Renal pelvis (tissue), 4 donors: Measurements from ENCODE around the gene PPP1R12A. TPM values are rescaled to one million over a fixed set of nuclear protein-coding genes. Genes with fewer than 3 reads are reported as not detected.

Experiments used
- DNase-seq: peaks from one replicate; pipeline ENCODE4 v3.0.0-alpha.2; 2013
- polyA plus RNA-seq, 3 donors: library from polyadenylated mRNA; unstranded; fragments of 120-200 nt; gene quantifications; one replicate each; pipeline ENCODE4 v1.2.1, GENCODE V29; 2013; ENCODE audit not compliant: insufficient read length in 3 of 3

Gene PPP1R12A
- polyA plus RNA-seq, 3 donors, result 88.5 to 104 (median 96.3) TPM

DNA sequence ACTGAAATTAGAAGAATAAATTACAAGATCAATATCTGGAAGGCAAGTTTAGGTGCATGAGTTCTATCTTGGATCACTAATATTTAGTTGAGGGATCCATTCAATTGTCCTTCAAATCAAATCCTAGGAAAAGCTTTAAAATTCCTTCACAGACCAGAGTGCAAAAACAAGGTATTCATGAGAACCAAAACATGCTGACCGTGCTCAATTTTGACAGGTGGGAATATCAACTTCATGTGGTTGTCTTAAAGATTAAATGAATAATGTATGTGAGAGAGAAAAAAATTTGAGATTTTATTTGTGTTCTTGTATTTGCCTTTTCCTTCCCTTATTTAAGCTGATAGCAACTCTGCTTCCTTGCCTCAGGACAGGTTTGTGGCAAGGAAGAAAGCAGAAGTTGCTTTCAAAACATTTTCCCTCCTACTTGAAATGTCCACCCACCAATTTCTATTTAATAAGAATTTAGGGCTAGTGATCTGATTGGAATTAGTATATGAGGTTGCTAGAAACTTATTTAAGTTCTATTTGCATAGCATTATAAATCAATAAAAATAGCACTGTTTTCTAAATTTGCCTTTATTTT is 4.9 kb upstream of the PPP1R12A start:
- no peak for DNase-seq

DNA sequence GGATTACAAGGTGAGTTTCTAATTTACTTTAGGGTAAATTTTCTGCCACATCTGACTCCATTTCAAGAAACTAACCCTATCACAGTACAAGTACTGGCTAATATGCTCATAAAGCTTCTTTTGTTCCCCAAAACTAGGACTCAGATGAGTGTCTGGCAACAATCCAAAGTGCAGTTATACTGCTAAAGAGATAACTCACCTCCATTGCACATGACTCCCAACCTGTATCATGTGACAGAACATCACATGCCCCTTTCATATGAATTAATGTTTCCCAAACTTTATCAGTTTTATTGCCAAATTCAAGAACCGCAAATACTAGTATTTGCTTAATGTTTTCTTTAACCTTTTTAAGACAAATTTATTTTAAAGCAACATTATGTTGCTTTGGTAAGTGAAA is 3.9 kb upstream of the PPP1R12A start:
- DNase-seq, result no peak

DNA sequence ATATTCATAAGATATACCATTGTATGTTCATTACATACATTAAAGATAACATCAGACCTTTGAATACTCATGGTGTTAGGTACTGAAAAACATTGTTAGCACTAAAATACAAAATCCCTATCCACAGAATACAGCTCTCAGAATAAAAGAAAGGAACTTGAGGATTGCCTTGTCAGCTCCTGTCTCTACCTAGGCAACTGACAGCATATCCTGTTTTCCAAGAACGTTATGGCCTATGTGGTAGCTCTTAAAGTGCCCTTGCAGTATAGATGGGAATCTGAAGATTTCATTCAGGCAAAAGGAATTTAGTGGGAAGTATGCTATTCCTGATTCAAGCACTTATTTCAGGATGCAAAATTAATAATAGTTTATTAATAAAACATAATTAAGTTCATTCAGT is 1.8 kb upstream of the PPP1R12A start:
- no peak for DNase-seq

DNA sequence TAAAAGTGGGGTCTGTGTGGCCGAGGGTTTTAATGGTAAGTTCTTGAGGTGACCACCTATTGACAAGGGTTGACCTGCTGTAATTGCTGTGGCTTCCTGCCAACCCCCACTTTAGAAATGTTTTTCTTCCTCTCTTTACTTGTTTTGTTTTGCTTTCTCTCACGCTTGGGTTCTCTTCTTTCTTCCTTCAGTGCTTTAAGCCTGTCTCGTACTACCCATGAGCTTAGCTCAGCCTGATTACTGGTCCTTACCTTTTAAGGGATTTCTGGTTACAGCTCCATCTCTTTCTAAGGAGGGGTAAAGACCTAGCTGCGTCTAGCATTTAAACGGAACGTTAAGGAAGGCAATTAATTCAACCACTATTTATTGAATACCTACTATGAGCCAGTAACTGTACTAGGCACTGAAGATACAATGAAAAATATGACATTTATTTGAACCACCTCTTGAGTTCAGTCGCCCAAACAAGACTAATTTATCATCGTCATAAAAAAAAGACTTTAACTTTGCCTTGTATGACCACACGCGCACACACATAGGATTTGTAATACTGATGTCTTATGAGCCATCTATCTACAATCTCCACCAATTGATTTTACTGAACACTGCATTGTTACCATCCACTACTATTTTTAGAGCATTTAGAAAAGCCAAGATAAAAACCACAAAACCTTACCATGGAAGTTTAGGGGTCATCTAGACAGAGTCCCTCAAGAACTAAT is 888 bp upstream of the PPP1R12A start:
- no peak for DNase-seq

DNA sequence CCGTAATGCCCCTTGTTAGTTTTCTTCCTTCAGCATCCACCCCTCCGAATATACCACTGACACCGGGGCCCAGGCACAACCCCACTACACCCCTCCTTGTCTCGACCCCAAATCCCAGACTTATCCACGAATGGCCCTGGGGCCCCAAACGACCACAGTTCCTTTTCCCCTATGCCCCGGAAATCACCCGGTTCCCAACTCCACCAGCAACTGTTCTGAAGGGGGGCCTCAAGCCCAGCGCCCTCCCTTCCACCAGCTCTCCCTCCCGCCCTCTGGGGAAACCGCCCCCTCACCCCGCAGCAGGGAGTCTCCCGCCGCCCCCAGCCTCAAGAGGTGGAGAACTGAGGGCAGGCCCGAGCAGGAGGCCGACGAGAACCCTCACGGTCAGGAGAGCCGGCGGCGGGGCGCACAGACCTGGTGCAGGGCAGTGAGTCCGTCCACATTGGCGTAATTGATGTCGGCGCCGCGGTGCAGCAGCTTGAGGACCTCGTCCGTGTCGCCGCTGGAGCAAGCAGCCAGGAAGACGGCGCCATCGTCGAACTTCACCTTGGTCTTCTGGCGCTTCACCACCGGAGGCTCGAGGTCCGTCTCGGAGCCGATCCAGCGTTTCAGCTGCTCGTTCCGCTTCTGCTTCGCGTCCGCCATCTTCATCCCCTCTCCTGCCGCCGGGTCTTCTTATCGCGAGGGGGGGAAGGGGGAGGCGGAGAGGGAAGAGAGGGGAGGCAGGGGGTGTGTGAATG is 446 bp downstream of the PPP1R12A start:
- peak; percentile 61 for DNase-seq

DNA sequence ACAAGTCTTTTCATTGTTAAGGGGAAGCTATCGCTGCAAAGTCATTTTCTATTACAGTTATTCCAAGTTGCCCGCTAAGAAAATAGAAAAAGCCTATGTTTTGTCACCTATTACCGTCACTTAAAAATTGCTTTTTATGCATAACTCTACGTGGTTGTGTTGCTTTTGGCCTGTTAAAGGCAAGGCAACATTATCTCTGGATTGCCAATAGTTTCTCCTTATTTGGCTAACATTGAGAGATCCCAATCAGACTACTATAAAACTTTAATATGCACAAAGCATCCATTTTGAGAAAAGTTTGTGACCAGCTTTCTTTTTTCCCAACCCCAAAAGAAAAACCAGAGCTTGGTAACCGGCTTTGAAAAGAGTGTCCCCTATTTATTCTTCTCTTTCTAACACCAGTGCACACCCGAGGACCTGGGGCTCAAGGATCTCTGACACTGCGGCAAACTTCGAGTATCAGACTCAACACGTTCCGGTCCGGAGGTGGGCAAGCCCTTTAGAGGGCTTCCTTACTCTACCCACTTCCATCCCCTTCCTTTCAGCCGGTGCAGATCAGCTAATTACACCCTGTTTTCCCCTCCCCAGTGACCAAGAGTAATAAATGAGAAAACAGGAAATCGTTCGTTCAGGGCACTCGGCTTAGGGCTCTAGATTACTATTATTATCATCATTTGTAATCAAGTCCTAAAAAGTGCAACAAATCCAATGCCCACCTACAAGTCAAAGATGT is 1.2 kb downstream of the PPP1R12A start:
- peak; percentile 27 for DNase-seq

DNA sequence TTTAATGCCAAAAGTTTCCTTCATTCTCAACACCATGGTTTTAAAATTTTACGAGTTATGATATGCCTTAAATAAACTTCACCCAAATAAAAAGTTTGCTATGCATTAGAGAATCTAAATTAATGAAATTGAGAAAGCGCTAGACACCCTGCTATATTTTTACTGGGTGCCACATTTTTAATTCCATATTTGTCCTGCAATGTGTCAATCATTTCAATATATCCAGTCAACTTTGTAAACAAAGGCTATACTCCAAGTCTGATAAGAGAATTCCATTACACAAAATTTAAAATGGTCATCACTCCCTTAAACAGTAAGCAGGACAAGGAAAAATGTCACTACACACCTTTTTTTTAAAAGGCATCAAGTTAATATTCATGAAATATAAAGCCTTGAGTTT is 1.9 kb downstream of the PPP1R12A start:
- DNase-seq, result no peak

DNA sequence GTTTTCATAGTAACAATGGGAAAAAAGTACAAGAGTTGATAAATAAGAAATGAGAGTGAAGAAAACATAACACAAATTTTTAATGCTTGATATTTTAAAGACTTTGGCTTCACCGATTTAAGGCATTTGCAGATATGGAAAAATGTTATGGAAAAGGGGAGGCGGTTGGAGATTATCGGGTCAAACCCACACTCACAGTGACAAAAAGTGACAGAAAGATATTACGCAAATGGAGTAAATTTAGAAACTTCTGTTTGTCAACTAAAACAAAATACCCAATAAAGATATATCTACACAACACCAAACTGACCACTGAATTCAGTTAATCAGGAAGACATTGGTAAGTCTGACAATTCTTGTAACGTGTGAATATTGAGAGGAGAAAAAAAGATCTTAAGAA is 2.5 kb downstream of the PPP1R12A start:
- DNase-seq, result no peak

DNA sequence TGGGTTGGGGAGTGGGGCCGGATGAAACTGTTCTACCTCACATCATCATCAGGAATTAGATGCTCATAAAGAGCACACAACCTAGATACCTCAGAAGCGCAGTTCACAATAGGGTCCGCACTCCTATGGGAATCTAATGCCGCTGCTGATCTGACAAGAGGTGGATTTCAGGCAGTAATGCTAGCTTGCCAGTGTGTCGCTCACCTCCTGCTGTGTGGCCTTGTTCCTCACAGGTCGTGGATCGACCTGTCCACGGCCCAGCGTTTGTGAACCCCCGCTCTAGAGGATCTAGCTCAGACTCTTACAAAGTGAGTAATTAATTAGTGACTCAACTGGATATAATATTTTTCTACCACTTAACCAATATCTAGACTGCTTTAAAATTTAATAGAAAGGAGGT is 5.8 kb downstream of the PPP1R12A start:
- DNase-seq, result no peak

DNA sequence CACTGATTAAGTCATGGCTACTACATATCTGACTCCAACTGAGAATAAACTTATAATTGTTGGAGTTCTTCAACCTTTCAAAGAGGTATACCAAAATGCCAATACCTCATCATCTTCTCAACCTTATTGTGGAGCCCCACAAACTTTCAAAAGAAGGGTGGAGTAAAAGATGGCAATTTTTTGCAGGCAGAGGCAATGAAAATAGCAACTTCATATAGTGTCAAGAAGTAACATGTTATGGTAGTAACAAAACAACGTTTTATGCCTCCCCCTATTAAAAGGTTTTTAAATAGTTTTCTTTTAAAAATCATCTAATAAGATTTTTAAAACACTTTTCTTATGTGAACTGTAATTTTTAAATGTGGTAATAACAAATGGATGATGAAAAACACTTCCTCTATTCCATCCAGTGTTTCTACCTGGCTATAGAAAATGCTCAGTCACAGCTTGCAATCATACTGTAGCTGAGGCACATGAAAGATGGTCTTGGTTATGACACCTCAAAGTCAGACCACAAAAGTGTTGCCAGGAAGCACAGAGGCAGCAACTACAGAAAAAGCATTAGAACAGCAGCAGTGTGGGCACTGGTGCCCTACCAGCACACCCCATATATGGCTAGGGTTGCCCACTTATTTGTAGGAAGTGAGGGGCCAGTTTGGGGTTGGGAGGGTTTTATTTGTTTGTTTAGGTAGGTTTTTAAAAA is 7.0 kb downstream of the PPP1R12A start:
- DNase-seq, result no peak

DNA sequence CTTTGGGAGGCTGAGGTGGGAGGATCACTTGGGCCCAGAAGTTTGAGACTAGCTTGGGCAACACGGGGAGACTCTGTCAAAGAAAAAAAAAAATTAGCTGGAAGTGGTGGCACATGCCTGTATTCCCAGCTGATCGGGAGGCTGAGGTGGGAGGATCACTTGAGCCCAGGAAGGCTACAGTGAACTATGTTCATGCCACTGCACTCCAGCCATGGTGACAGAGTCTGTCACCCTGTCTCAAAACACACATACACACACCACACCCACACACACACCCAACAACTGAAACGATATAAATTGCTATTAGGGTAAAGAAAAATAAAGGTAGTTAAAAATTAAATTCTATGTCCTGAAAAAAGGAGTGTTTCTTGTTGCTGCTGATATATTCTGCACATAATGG is 7.9 kb downstream of the PPP1R12A start:
- DNase-seq, result no peak

DNA sequence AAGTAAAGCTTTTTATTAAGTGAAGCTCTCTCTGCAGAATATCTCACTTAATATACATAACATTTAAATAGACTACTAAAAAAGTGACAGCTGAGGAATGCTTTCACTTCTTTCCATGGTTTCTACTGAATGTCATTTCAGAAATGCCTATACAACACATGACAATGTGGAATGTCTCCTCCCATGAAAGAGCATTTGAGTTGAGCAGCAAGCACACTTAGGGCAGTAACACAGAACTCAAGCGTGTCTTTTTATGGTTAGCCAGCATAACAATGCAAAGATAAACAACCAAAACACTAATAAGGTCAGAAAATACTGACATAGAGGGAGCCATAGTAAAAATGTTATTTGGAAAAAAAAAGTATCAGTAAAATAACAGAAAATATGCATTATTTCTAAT is 9.4 kb downstream of the PPP1R12A start:
- no peak for DNase-seq

DNA sequence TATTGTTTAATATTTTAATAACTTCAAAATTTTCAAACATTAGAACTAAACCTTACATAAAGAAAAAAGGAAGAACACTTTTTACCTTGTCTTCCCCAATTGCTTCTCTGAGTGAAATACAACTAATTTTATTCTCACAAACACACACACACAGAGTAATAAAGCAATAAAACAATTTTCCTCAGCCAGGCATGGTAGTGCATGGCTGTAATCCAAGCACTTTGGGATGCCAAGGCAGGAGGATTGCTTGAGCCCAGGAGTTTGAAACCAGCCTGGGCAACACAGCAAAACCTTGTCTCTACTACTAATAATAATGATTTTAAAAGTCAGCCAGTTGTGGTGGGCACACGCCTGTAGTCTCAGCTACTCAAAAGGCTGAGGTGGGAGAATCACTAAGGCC is 13.1 kb downstream of the PPP1R12A start:
- DNase-seq, result no peak

DNA sequence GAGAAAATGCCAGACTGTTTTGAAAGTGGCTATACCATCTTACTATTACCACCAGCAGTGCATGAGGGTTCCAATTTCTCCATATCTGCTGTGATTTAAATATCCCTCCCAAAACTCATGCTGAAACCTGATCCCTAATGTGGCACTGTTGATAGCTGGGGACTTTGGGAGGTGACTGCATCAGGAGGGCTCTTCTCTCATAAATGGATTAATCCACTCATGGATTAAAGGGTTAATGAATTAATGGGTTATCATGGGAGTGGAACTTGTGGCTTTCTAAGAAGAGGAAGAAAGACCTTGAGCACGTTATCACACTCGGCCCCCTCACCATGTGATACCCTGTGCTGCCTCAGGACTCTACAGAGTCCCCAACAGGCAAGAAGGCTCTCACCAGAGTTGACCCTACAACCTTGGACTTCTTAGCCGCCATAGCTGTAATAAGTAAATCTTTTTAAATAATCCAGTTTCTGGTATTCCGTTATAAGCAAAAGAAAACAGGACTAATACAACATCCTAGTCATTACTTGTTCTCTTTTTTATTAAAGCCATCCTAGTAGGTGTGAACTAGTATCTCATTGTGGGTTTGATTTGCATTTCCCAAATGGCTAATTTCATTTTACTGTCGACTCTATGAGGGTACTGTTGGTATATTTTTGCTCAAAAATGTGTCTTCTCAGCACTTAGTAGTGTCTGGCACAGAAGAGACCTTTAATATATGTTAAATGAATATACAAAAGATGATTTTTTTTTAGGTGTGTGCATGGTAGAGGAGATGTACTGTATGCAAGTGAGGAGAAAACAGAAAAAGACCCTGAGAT is 14.3 kb downstream of the PPP1R12A start:
- DNase-seq, result no peak

DNA sequence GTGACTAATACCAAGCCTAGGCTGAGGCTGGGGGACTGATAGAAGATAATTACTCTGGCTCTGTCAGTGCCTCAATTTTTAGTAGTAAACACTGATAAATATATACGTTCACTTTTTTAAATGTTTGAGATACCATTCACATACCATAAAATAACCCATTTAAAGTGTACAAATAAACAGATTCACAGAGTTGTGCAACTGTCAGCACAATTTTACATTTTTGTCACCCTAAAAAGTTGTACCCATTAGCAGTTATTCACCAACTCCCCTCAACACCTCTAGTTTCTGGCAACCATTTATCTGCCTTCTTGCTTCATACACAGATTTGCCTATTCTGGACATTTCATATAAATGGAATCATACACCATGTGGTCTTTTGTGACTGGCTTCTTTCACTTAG is 15.1 kb downstream of the PPP1R12A start:
- no peak for DNase-seq

DNA sequence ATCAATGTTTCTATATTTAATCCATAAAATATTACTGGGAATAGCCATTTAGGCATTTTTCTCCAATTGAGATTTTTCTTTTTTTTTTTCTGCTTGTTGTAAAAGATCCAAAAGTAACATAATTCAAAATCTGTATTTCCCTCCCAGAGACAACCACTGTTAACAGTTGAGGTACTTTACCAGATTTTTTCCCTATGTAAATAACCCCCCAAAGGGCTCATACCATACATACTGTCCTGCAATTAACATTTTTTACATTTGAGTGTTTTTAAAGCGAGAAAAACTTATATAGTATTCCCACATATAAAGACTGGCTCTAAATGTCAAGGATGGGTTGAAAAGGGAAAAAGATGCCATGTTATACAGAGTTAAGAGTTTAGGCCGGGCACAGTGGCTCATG is 18.1 kb downstream of the PPP1R12A start:
- DNase-seq, result no peak

DNA sequence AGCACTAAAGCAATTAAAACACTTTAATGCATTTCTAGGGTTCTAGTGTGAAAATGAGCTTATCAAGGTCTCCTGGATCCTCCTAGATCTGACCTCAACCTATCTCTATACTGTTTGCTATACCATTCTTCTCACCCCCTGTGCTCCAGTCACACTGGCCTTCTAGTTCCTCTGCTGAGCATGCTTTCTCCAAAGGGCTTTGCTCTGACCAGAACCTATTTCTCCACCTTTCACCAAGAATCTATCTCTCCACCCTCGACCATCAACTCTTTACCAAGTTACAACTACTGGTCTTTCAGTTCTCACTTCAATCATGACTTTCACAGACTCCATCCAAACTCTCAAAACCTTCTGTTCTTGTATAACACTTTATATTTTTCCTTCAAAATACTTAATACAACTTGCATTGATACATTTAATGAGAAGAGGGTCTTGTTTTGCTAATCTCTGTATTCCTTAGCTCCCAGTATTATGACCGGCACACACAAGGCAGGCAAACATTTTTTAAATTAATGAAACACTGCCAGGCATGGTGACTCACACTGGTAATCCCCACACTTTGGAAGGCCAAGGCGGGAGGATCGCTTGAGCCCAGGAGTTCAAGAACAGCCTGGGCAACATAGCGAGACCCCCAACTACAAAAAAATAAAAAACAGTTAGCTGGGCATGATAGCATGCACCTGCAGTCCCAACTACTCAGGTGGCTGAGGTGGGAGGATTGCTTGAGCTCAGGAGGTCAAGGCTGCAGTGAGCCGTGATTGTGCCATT is 22.8 kb downstream of the PPP1R12A start:
- no peak for DNase-seq

DNA sequence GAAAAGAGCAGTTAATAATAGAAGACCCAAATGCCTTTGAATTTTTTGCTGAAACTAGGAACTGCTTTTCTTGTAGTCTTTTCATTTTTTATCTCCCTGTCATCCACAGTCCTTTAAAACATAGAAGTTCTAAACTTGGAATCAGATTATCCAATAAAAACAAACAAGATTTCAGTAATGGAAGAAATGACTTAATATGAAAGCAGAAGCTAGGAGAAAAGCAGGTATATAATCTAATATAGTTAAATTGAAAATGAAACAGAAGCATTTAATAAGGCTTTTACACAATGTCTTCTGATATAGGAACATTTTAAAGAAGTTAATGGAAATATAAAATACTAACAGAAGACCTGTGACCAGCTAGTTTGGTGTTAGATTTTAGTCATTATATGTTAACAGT is 26.5 kb downstream of the PPP1R12A start:
- no peak for DNase-seq

DNA sequence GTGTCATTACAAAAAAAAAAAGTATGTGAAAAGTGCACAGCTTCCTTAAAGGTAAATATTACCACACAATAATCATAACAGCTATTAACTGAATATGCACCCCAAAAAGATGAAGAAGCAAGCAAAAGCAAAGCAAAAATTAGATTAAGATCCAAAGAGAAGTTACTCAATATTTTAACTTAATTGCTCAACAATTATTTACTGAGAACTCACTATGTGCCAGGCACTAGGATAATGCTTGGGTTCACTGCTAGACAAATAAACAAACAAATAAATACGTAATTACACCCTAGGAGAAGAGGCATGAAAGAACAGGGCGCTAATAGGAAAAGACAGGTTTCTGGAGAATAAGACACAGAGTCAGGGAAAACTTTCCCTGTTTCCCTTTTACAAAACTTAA is 33.4 kb downstream of the PPP1R12A start:
- DNase-seq, result no peak

DNA sequence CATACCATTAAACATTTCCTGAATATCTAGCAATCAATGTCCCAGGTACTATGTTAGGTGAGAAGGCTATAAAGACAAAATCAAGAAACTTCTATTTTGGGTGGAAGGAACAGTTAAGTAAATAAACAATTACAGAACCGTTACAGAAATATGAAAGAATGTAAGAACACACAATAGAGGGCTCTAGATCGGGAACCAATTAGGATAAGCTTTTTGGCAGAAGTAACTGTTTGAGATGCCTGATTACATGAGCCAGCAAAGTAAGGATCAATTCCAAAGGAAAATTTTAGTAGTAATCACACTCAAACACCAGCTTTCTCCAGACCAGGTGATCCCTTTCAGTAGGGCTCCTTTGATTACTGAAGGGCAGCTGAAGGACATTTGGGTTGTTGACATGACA is 33.9 kb downstream of the PPP1R12A start:
- DNase-seq, result no peak
